HG03378 (cell line): ENCODE measurements around the gene MICALL2.

ENCODE experiments used
- ATAC-seq: cut with Tn5 transposase; IDR thresholded peaks from one replicate; pipeline ENCODE4 v1.9.1; 2021; ENCODE audit warnings: mild to moderate bottlenecking, moderate library complexity; ENCODE audit not compliant: unreplicated experiment

Gene MICALL2

DNA sequence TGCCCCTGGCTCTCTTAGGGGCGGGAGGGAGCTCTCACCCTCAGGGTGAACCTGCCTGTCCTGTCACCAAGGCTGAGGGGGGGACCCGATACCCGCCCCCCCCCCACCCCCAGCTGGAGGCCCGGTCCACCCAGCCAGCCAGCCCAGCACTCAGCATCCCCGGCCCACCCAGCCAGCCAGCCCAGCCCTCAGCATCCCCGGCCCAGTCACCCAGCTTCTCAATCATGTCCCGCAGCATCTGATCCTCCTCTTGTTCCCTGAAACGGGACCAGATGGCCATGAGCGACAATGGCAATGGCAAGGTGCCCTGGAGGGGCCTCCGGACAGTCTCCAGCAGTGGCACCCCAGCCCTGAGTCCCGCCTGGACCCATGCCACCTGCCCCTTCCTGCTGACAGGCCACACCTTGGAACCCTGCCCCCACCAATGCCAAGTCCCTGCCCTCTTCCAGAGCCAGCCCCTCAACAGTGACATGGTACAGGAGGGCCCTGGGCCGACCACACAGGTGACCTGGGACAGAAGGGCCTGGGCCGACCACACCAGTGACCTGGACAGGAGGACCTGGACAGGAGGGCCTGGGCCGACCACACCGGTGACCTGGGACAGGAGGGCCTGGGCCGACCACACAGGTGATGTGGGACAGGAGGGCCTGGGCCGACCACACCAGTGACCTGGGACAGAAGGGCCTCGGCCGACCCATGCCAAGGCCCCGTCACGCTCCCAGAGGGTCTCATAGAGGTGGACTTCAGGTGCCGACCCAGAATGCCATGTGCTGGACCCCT, 24.2 kb downstream of the MICALL2 start:
- ATAC-seq: no peak

- ATAC-seq: no peak
Observed at GRCh38 chr7:1434165-1434718, 25.0 kb downstream of the MICALL2 start.

GRCh38 chr7:1433128-1433920, 25.9 kb downstream of the MICALL2 start:
- ATAC-seq: no peak

DNA sequence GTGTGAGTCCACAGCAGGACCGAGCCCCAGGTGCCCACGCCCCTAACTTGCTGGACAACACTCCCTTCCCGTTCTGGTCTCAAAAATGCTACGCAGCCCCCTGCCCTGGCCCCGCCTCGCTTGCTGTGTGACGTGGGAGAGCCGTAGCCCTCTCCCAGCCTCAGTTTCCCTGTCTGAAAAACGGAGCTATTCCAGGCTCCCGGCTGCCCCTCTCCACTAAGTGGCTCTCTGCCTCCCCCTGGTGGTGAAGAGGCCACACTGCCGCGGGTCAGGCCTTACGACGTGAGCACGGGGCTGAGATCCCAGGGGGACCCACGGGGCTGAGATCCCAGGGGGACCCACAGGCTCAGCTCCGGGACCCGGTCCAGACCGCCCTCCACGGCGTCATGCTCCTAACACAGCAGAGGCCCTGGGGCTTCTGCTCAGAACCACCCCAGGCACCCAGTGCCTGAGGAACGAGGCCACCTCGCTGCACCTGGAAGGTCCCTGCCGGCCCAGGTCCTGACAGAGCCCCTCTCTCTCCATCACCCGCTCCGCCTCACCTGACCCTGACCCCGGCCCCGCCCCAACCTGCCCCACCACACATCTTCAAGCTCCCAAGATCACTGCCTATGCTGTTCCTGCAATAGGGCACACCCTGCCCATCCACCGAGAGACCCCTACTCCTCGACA, 26.7 kb downstream of the MICALL2 start:
- ATAC-seq: no peak

DNA sequence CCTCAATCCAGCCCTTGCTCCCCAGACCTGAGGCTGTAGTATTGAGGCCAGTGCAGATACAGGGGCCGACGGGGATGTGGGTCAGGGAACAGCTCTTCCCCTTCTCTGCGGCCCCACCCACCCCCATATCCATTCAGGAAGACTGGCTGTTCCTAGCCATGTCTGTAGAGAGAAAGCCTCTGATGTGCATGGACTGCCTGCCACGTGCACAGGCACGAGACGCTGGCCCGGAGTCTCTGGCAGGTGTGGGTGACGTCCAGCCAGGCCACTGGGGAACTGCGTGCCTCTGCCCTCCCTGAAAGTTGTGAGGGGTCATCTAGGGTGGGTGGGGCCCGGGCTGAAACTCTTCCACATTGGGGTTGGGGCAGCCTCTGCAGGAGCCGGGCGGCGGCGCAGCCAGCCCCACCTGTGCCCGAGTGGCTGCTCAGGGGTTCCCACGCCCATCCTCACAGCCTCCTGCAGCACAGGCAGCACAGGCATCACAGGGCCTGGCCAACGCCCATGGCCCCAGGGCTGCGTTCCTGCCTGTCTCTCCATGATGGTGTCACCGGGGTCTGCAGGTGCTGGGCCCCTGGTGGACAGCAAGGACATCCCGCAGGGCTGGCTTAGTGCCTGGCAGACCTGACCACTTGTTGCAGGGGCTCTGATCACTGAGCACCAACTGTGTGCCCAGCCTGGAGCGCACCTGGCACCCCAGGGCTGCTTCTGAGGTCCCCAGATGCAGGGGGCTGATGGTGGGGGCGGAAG, 27.5 kb downstream of the MICALL2 start:
- ATAC-seq: no peak

DNA sequence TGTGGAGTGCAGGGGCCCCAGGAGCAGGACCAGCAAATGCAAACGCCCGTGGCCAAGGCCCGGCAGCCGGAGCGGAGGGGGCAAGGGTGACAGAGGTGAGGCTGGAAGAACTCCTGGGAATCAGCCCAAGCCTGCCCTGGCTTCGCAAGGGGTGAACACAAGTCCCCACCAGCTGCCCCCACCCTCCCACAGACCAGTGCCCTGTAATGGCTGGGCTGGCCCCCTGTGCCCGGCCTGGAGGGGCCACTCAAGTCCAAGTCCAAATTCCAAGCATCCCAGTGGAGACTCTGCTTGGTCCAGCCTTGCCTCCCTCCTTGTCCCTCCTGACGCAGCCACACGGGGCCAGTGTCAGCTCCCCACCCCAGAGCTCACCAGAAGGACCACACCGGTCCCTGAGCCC, 28.0 kb downstream of the MICALL2 start:
- no peak for ATAC-seq

GRCh38 chr7:1430056-1430845, 29.0 kb downstream of the MICALL2 start:
- no peak for ATAC-seq

GRCh38 chr7:1428941-1429501, 30.2 kb downstream of the MICALL2 start:
- ATAC-seq: no peak

GRCh38 chr7:1427064-1427657, 32.1 kb downstream of the MICALL2 start:
- ATAC-seq: no peak

DNA sequence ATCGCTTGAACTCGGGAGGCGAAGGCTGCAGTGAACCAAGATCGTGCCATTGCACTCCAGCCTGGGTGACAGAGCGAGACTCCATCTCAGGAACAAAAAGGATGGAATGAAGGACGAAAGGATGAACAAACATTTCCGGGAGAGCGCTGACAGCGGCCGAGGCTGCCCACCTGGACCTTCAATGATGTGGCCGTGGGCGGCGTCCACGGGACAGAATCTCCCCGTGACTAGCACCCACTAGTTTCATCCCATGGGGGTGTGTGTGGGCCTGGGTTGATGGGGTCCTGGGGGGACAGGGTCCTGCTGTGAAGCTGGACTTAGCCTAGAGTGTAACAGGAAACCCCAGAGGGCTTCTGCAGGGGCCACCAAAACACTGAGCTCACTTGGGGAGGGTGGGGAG, 32.8 kb downstream of the MICALL2 start:
- ATAC-seq: no peak

DNA sequence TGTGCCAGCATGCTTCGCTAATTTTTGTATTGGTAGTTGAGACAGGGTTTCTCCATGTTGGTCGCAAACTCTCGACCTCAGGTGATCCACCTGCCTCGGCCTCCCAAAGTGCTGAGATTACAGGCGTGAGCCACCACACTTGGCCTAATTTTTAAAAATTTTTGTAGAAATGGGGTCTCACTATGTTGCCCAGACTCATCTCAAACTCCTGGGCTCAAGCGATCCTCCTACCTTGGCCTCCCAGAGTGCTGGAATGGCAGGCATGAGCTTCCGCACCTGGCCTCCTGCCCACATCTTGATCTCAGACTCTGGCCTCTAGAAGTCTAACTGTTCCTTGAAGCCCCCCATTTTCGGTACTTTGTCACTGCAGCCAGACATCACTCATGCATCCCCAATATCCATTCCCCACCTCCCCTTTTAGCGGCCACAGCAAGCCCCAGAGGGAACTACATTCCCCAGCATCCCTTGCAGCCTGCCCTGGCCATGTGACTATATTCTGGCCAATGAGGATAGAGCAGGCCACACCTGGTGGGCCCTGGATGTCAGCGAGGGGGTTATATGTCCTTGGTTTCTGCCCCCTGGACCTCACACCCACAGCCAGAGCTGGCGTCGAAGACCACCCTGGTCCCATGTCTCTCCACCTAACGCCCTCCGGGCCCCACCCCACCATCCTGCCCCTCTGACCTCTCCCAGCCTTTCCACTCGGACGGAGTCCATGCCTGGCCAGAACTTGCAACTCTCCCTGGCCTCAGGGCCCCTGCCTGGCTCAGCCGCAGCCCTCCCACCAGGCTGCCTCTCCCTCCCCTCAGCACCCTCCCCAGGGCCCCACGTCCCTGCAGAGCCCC, 33.8 kb downstream of the MICALL2 start:
- ATAC-seq: no peak

DNA sequence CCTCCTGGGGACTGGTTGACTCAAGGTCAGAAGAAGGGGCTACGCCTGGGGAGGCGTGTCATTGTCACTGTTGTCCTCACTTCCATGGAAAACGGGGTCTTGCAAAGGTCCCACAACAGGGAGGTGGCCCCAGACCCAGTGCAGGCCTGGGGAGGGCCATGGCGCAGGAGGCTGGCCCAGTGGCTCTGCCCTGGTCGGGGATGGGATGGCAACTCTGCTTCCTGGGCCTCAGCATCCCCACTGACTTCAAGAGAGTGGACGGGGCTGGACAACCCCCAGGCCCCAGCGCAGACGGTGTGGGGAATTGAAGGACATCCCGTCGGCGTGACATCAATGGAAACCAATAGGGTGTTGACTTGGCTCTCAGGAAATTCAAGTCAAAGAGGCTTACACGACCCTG, 35.2 kb downstream of the MICALL2 start:
- ATAC-seq: no peak

DNA sequence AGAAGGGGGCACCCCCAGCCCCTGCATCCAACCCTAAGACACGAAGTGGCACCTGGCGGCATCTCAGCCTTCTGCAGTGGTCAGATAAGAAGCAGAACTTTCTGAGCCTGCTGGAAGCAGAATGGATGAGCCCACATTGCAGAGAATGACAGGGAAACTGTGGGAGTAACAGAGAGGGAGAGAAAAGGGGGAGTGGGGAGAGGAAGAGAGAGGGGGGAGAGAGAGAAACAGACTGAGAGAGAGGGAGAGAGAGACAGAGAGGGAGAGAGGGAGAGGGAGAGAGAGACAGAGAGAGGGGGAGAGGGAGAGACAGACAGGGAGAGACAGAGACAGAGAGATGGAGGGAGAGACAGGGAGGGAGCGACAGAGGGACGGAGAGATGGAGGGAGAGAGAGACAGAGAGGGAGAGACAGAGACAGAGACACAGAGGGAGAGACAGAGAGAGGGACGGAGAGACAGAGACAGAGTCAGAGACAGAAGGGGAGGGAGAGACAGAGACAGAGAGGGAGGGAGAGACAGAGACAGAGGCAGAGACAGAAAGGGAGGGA, 35.9 kb downstream of the MICALL2 start:
- ATAC-seq: no peak

GRCh38 chr7:1422512-1423263, 36.6 kb downstream of the MICALL2 start:
- ATAC-seq: no peak

GRCh38 chr7:1421946-1422345, 37.3 kb downstream of the MICALL2 start:
- no peak for ATAC-seq

DNA sequence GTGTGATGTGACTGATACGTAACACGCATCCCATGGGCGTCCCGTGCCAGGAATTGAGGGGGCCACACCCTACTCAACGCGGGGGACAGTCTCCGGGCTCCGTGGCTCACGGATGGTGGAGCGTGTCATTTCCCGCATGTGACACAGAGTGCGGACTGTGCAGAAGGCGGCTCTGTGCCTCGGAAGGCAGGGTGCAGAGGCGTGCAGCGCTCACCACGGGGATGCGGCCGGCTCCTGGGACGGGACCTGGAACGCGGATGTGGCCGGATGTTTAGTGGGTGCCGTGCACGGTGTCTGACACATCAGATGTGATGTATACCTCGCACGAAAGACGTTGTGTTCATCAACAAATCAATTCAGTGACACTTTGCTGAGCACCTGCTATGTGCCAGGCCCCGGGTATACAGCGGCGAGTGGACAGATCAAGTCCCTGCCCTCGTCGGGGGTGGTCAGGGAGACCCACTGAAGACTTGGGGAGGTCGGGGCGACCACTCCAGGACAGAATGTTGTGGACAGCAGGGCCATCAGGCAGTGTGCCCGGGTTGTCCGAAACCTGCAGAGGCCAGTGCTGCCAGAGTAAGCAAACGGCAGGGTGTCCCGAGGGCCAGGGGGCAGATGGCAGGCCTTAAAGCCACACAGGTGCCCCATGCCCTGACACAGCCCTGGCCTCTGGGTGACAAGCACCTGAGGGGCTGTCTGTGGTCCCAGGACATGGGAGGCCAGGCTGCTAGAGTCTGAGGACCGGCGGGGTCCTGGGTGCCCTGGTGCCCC, 38.1 kb downstream of the MICALL2 start:
- no peak for ATAC-seq

GRCh38 chr7:1419688-1420087, 39.6 kb downstream of the MICALL2 start:
- no peak for ATAC-seq
